Ishikawa (cell line): ENCODE measurements around the gene ZNF260.

Source experiments
- CEBPB ChIP-seq: IDR thresholded peaks from 2 replicates; pipeline ENCODE4 v1.6.1; 2012
- CREB1 ChIP-seq: IDR thresholded peaks from 2 replicates; pipeline ENCODE4 v1.6.1; 2012; ENCODE audit warnings: low read depth
- EGR1 ChIP-seq: IDR thresholded peaks from 2 replicates; pipeline ENCODE4 v1.6.1; 2012
- EP300 ChIP-seq: IDR thresholded peaks from 2 replicates; pipeline ENCODE4 v1.6.1; 2012; ENCODE audit warnings: borderline replicate concordance
- FOXM1 ChIP-seq: IDR thresholded peaks from 2 replicates; pipeline ENCODE4 v1.6.1; 2012; ENCODE audit warnings: low read depth, borderline replicate concordance
- NFIC ChIP-seq: IDR thresholded peaks from 2 replicates; pipeline ENCODE4 v1.6.1; 2012
- RAD21 ChIP-seq: IDR thresholded peaks from 2 replicates; pipeline ENCODE4 v1.6.1; 2012; ENCODE audit warnings: low read depth
- REST ChIP-seq: IDR thresholded peaks from 2 replicates; pipeline ENCODE4 v1.6.1; 2012; ENCODE audit warnings: low read depth, mild to moderate bottlenecking
- TAF1 ChIP-seq: IDR thresholded peaks from 2 replicates; pipeline ENCODE4 v1.6.1; 2012; ENCODE audit warnings: low read depth, mild to moderate bottlenecking
- TCF12 ChIP-seq: IDR thresholded peaks from 2 replicates; pipeline ENCODE4 v1.6.1; 2012; ENCODE audit warnings: low read depth
- TEAD4 ChIP-seq: IDR thresholded peaks from 2 replicates; pipeline ENCODE4 v1.6.1; 2012
- YY1 ChIP-seq: IDR thresholded peaks from 2 replicates; pipeline ENCODE4 v1.6.1; 2012; ENCODE audit warnings: low read depth
- ZBTB7A ChIP-seq: IDR thresholded peaks from 2 replicates; pipeline ENCODE4 v1.6.1; 2012; ENCODE audit warnings: low read depth
- TF ChIP-seq, protein P1 (sequence below): IDR thresholded peaks from 2 replicates; pipeline ENCODE4 v1.6.1; 2012
- TF ChIP-seq, protein P2 (sequence below): IDR thresholded peaks from 2 replicates; pipeline ENCODE4 v1.6.1; 2012

ZNF260 gene

DNA sequence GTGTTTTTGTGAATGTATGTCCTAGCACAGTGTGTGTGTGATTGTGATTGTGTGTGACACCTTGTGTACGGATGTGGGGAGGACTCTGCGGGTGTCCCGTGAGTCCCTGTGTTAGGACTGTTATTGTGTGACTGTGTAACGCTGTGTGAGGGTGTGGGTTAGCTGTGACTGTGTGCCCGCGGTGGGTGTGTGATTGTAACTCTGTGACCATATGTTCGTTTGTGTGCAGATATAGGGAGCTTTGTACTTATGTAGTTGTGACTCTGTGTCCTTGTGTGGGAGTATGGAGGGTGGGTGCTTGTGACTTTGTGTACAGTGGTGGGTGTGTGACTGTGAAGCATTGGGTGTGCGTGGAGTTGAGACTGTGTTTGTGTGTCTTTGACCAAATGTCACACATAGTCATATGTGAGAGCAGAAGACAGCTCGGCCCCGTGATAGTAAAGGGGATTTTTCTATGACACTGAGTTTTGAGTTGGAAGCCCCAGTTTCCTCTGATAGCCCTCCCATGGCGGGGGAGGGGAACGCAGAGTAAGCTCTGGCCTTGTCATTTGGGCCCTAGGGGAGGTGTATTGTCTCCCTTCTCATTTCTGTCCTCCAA, 949 bp upstream of the ZNF260 start:
- no peak for TF ChIP-seq RAD21
- TF ChIP-seq TEAD4, result no peak
- no peak for TF ChIP-seq TCF12
- TF ChIP-seq, protein P1, sequence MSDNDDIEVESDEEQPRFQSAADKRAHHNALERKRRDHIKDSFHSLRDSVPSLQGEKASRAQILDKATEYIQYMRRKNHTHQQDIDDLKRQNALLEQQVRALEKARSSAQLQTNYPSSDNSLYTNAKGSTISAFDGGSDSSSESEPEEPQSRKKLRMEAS, result no peak
- TF ChIP-seq CEBPB, result no peak
- no peak for TF ChIP-seq EP300
- TF ChIP-seq, protein P2, sequence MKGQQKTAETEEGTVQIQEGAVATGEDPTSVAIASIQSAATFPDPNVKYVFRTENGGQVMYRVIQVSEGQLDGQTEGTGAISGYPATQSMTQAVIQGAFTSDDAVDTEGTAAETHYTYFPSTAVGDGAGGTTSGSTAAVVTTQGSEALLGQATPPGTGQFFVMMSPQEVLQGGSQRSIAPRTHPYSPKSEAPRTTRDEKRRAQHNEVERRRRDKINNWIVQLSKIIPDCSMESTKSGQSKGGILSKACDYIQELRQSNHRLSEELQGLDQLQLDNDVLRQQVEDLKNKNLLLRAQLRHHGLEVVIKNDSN, result no peak
- no peak for TF ChIP-seq YY1
- TF ChIP-seq TAF1, result no peak
- TF ChIP-seq REST, result no peak
- no peak for TF ChIP-seq EGR1
- TF ChIP-seq CREB1, result no peak
- no peak for TF ChIP-seq FOXM1
- no peak for TF ChIP-seq ZBTB7A

DNA sequence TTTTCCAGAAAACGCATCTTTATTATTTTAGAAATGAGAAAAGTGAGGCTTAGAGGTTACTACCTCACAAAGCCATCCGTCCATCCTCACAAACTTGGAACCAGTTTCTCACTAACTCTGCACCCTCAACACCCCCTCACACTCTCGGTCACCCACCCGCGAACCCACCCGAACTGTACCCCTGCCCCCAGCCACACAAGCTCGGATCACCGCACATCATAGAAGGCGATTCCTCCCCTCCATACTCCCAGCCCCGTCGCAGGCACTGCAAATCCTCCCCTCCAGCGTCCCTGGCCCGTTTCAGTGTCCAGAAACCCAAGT, 238 bp downstream of the ZNF260 start:
- TF ChIP-seq TAF1, result no peak
- TF ChIP-seq REST, result no peak
- TF ChIP-seq TEAD4, result no peak

GRCh38 chr19:36527341-36527740, 730 bp downstream of the ZNF260 start:
- TF ChIP-seq, protein P2, result no peak
- TF ChIP-seq TEAD4 (no peak), CEBPB (no peak), TCF12 (no peak), NFIC (no peak), ZBTB7A (no peak), FOXM1 (no peak), REST (no peak), CREB1 (no peak), EP300 (no peak), EGR1 (no peak), RAD21 (no peak), YY1 (no peak), TAF1 (no peak)
- TF ChIP-seq, protein P1, result no peak

DNA sequence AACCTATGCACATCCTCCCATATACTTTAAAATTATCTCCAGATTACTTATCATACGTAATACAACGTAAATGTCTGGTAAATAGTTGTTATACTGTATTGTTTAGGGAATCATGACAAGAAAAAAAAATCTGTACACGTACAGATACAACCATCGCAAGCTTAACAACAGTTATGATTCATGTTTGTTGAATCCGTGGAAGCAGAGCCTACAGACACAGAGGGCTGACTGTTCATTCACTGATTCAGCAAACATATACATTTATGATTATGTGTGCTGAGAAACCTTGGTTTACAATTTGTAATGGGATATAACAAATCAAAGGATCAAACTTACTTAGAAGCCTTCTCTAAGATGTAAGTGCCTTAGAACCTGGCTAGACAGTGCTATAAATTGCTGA, 1.5 kb downstream of the ZNF260 start:
- TF ChIP-seq EP300, result no peak
- no peak for TF ChIP-seq TEAD4
- no peak for TF ChIP-seq REST
- TF ChIP-seq FOXM1, result no peak
- no peak for TF ChIP-seq TCF12
- no peak for TF ChIP-seq RAD21
- TF ChIP-seq, protein P2, result no peak
- TF ChIP-seq CREB1, result no peak
- TF ChIP-seq TAF1, result no peak
- no peak for TF ChIP-seq YY1
- no peak for TF ChIP-seq EGR1
- no peak for TF ChIP-seq NFIC
- TF ChIP-seq, protein P1, result no peak
- no peak for TF ChIP-seq CEBPB
- TF ChIP-seq ZBTB7A, result no peak
